ENCODE measurements around the gene LCN2. TPM values are rescaled to one million over a fixed set of nuclear protein-coding genes. Genes with fewer than 3 reads are reported as not detected.

LCN2 gene
- total and polyA plus RNA-seq, 9 of the 15 experiments (the other 6 are each of a cell fraction or from before 2014, with no cell fraction given): 0.10 to 1.2 (median 0.44) TPM; not detected in 1

DNA sequence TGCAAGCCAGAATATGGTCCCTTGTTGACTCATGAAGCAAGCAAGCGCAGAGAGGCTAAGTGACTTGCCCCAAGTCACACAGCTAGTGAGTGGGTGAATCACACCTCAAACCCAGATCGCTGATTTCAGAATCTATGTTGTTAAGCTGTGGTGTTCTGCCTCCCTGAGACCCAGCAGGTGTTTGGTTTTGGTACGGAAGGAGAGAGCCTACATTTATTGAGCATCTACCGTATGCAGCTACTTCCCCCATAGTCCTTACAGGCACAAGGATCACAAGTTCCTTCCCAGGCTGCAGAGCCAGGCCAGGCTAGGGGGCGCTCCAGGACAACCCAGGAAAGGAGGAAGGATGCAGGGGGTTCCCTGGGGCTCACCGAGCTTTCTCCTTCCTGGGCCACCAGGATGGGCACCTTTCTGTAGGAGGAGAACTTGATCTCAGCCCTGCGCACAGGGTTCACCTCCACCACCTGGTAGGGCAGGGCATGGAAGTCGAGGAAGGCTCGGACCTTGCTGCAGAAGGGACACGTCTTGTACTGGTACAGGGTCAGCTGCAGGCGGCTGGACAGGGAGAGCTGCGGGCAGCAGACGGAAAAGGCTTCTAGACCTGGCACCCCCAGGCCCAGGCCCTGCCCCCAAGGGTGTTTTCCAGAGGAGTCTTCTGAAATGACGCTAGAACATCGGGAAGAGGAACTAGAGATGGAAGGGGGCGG, 24.2 kb upstream of the LCN2 start (continued):
- TF ChIP-seq RAD21 (CRISPR knock-in tag; conservative IDR thresholded peaks at IDR 0.05 in 1 of 2, IDR thresholded peaks at IDR 0.05 in 1 of 2) (peak; percentile 69 to 72), SMC3 (conservative IDR thresholded peaks at IDR 0.05; ENCODE audit: insufficient read depth, low read depth, low read length) (0 out of 2 replicates have a peak, but pooled peaks have one; percentile 22), CREB1 (IDR thresholded peaks at IDR 0.05) (no peak), CREB1 (CRISPR knock-in tag; IDR thresholded peaks at IDR 0.05) (no peak), POLR2B (IDR thresholded peaks at IDR 0.05; ENCODE audit: low read depth, partially characterized antibody) (no peak), SRF (CRISPR knock-in tag; IDR thresholded peaks at IDR 0.05) (peak in 1 of 2 experiments; percentile 36; a peak in 1 of 4 replicates), TBP (optimal IDR thresholded peaks at IDR 0.05; ENCODE audit: low read depth, low read length) (peak; percentile 19), PML (IDR thresholded peaks at IDR 0.05; ENCODE audit: low read length) (no peak), ZNF143 (CRISPR knock-in tag; IDR thresholded peaks at IDR 0.05) (0 out of 2 replicates have a peak, but pooled peaks have one; percentile 42), FOXA3 (CRISPR knock-in tag; conservative IDR thresholded peaks at IDR 0.05 in 1 of 2, IDR thresholded peaks at IDR 0.05 in 1 of 2) (peak in 1 of 2 experiments; percentile 78; a peak in 2 of 4 replicates), ATF7 (IDR thresholded peaks at IDR 0.05) (peak; percentile 20; the same call in 1 of the 2 replicates), SMARCA5 (IDR thresholded peaks at IDR 0.05) (peak; percentile 93), CHD2 (IDR thresholded peaks at IDR 0.05; ENCODE audit: low read depth, low read length) (0 out of 2 replicates have a peak, but pooled peaks have one; percentile 12), BCOR (IDR thresholded peaks at IDR 0.05) (peak; percentile 94)
- TF ChIP-seq, protein P1, sequence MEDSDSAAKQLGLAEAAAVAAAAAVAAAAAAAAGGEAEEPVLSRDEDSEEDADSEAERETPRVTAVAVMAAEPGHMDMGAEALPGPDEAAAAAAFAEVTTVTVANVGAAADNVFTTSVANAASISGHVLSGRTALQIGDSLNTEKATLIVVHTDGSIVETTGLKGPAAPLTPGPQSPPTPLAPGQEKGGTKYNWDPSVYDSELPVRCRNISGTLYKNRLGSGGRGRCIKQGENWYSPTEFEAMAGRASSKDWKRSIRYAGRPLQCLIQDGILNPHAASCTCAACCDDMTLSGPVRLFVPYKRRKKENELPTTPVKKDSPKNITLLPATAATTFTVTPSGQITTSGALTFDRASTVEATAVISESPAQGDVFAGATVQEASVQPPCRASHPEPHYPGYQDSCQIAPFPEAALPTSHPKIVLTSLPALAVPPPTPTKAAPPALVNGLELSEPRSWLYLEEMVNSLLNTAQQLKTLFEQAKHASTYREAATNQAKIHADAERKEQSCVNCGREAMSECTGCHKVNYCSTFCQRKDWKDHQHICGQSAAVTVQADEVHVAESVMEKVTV (CRISPR knock-in tag; IDR thresholded peaks at IDR 0.05): peak; percentile 31; the same call in 1 of the 2 replicates
- TF ChIP-seq, protein P2, sequence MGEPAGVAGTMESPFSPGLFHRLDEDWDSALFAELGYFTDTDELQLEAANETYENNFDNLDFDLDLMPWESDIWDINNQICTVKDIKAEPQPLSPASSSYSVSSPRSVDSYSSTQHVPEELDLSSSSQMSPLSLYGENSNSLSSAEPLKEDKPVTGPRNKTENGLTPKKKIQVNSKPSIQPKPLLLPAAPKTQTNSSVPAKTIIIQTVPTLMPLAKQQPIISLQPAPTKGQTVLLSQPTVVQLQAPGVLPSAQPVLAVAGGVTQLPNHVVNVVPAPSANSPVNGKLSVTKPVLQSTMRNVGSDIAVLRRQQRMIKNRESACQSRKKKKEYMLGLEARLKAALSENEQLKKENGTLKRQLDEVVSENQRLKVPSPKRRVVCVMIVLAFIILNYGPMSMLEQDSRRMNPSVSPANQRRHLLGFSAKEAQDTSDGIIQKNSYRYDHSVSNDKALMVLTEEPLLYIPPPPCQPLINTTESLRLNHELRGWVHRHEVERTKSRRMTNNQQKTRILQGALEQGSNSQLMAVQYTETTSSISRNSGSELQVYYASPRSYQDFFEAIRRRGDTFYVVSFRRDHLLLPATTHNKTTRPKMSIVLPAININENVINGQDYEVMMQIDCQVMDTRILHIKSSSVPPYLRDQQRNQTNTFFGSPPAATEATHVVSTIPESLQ (CRISPR knock-in tag; IDR thresholded peaks at IDR 0.05): 0 out of 2 replicates have a peak, but pooled peaks have one; percentile 28
- TF ChIP-seq, protein P3, sequence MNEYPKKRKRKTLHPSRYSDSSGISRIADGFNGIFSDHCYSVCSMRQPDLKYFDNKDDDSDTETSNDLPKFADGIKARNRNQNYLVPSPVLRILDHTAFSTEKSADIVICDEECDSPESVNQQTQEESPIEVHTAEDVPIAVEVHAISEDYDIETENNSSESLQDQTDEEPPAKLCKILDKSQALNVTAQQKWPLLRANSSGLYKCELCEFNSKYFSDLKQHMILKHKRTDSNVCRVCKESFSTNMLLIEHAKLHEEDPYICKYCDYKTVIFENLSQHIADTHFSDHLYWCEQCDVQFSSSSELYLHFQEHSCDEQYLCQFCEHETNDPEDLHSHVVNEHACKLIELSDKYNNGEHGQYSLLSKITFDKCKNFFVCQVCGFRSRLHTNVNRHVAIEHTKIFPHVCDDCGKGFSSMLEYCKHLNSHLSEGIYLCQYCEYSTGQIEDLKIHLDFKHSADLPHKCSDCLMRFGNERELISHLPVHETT (CRISPR knock-in tag; conservative IDR thresholded peaks at IDR 0.05 in 1 of 2, IDR thresholded peaks at IDR 0.05 in 1 of 2): no peak
